ENCODE measurements around the gene KLHL13. TPM values are rescaled to one million over a fixed set of nuclear protein-coding genes. Genes with fewer than 3 reads are reported as not detected.

The KLHL13 gene
- total RNA-seq, 4 donors from 2014 or later, result 1.3 to 1.9 (median 1.6) TPM

GRCh38 chrX:117898226-117898625 is 218.4 kb downstream of the KLHL13 start:
- no peak for TF ChIP-seq CTCF (IDR thresholded peaks at IDR 0.05; ENCODE audit: low read depth)

DNA sequence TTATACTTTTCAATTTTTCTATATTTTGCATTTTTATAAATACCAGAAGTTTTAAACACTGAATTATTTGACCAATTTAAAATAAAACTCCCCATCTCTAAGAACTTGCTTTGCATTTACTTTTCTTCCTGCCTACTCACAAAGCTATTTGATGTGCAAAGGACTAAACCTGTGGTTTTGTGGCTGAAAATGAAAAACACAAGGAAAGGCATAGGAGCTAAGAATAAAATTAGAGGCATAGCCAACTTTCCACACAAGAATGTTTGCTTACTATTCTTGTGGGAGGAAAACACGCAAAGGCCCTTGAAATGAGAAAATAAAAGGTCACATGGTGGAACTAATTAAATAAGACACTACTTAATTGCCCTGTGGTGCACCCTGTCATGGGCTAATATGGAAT is 221.2 kb downstream of the KLHL13 start:
- TF ChIP-seq CTCF (IDR thresholded peaks at IDR 0.05; ENCODE audit: low read depth), result no peak

DNA sequence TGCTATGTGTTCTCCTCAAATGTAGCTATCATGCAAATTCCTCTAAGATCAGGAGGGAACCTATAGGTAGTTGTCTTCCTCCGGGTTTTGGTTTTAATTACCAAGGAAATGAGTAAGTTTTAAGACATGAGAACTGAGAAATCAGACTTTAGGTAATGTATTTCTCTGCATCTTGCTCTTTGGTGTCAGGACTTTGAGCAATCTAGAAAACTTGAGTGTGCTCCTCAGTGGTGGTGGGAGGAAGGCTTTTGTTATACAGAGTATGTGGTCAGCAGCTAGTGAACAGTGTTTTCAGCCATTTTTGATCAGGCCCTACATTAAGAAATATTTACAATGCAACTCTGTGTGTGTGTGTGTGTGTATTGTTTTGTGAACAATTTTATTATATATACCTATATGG is 224.1 kb downstream of the KLHL13 start:
- TF ChIP-seq CTCF (IDR thresholded peaks at IDR 0.05; ENCODE audit: low read depth), result no peak

DNA sequence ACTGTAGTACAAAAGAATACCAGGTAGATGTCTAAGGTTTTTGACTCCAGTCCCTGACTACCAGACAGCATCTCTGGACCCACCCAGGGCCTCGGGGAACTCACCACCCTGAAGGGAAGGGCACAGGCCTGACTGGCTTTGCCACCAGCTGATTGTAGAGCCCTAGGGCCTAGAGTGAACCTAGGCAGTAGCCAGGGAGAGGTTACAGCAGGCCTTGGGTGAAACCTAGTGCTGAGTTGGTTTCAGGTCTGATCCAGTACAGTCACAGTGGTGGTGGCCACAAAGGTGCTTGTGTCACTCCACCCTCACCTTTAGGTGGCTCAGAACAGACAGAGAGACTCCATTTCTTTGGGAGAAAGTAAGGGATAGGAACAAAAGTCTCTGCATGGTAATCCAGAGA is 244.8 kb downstream of the KLHL13 start:
- no peak for TF ChIP-seq CTCF (IDR thresholded peaks at IDR 0.05; ENCODE audit: low read depth)

DNA sequence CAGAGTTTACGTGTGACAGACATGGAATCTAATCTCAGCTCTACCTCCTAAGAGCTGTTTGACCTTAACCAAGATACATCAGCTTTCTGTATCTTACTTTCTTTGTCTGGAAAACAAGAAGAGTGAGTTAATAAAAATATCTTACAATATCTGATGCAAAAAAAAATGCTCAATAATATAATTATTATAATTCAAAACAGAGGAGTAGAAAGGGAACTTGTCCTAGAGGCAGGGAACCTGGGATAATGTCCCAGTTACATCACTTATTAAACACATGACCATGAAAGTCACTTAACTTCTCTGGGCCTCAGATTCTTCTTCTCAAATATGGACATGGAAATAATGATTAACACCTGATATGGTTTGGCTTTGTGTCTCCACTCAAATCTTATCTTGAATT is 256.1 kb downstream of the KLHL13 start:
- TF ChIP-seq CTCF (IDR thresholded peaks at IDR 0.05; ENCODE audit: low read depth), result no peak

DNA sequence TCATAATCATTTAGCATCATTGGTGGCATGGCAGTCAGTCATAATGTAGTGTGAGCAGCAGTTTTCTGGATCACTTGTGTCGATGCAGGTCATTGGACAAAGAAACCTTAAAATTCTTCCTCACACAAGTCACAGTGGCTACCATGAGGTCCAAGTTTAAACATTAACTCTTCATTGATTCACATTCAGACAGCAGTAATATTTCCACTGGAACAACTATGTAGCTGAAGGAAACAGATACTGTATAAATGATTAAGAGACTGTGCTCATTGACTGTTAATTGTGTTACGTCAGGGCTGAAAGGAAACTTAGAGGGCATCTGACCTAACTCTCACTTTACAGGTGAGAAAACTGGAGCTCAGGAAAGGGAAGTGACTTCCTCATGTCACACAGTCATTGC is 261.8 kb downstream of the KLHL13 start:
- no peak for TF ChIP-seq CTCF (IDR thresholded peaks at IDR 0.05; ENCODE audit: low read depth)

- TF ChIP-seq CTCF (IDR thresholded peaks at IDR 0.05; ENCODE audit: low read depth), result no peak
These were observed 265.6 kb downstream of the KLHL13 start for GRCh38 chrX:117851025-117851424.

Small RNAs within 50 kb of the gene (small RNA-seq; reads per million reads assigned to genes)
- gene RF00019 (0.49 reads per million), gene TUBB4BP3 (not detected)

Other genes starting within 250 kb of the KLHL13 start
- 10 to 100 TPM; 17.9 to 25.0 (median 19.9) TPM for gene WDR44, start 229.3 kb upstream of the KLHL13 start, total RNA-seq